HFF-Myc (cell line): ENCODE measurements around the gene MTMR12.

Experiments
- DNase-seq: peaks from one replicate; pipeline ENCODE4 v3.0.0-alpha.2; 2011; ENCODE audit warnings: low read depth; ENCODE audit errors: extremely low read depth
- H3K4me3 ChIP-seq: replicated peaks from 2 replicates; pipeline ENCODE4 v1.5.1; 2011; ENCODE audit warnings: low read depth, mild to moderate bottlenecking, control low read depth, low read length
- CTCF ChIP-seq: IDR thresholded peaks from 2 replicates; pipeline ENCODE4 v1.5.1; 2012; ENCODE audit warnings: mild to moderate bottlenecking, low read depth, low read length, control low read depth; ENCODE audit errors: missing control alignments

Gene MTMR12

GRCh38 chr5:32270178-32270577 lies 42.6 kb downstream of the MTMR12 start:
- DNase-seq, result no peak
- TF ChIP-seq CTCF, result no peak
- H3K4me3 ChIP-seq, result no peak overlapping the region

- TF ChIP-seq CTCF, result no peak
- H3K4me3 ChIP-seq, result no peak overlapping the region
- DNase-seq, result no peak
These were observed 46.8 kb downstream of the MTMR12 start for GRCh38 chr5:32265902-32266301.

- no peak for DNase-seq
- H3K4me3 ChIP-seq, result no peak overlapping the region
- no peak for TF ChIP-seq CTCF
These were observed 47.7 kb downstream of the MTMR12 start for GRCh38 chr5:32264957-32265572.

- no peak for TF ChIP-seq CTCF
- no peak for DNase-seq
These were observed 49.1 kb downstream of the MTMR12 start for GRCh38 chr5:32263684-32264083.

GRCh38 chr5:32261198-32261597 lies 51.5 kb downstream of the MTMR12 start:
- no peak for TF ChIP-seq CTCF
- no peak overlapping the region for H3K4me3 ChIP-seq
- DNase-seq, result no peak

More at GRCh38 chr5:32263684-32264083, 49.1 kb downstream of the MTMR12 start:
- no peak overlapping the region for H3K4me3 ChIP-seq

- TF ChIP-seq CTCF, result no peak
- no peak overlapping the region for H3K4me3 ChIP-seq
- DNase-seq, result no peak
These were observed 53.7 kb downstream of the MTMR12 start for GRCh38 chr5:32259033-32259432.

GRCh38 chr5:32258424-32258823 lies 54.3 kb downstream of the MTMR12 start:
- no peak for DNase-seq
- no peak for TF ChIP-seq CTCF
- H3K4me3 ChIP-seq, result no peak overlapping the region
